Dendritic cell treated with granulocyte-macrophage colony-stimulating factor and Interleukin-4, amounts not matched to agents 40 ng/mL and 50 ng/mL, for 4 days (primary cell): ENCODE data around the gene LCLAT1.
"Not testable (repeated sequence)": the region's sequence is repeated elsewhere in the genome, so short reads cannot be mapped to it uniquely, and the experiment has no call there.

ENCODE experiments used
- H3K27ac Mint-ChIP-seq: one replicate; pipeline ENCODE4 v1.8.0; 2022; ENCODE audit warnings: mild to moderate bottlenecking, mixed read lengths
- H3K27me3 Mint-ChIP-seq: one replicate; pipeline ENCODE4 v1.8.0; 2022; ENCODE audit warnings: mild to moderate bottlenecking, mixed read lengths
- H3K36me3 Mint-ChIP-seq: one replicate; pipeline ENCODE4 v1.8.0; 2022; ENCODE audit warnings: low read depth, mixed read lengths
- H3K4me1 Mint-ChIP-seq: one replicate; pipeline ENCODE4 v1.8.0; 2022; ENCODE audit warnings: low read depth, mixed read lengths
- H3K4me3 Mint-ChIP-seq: one replicate; pipeline ENCODE4 v1.8.0; 2022; ENCODE audit warnings: mild to moderate bottlenecking, moderate library complexity, mixed read lengths
- H3K9me3 Mint-ChIP-seq: one replicate; pipeline ENCODE4 v1.8.0; 2022; ENCODE audit warnings: mixed read lengths
- intact Hi-C: fragments of 100-400 bp; cut with micrococcal nuclease; formaldehyde crosslinking; loops from one replicate; pipeline ENCODE4 v1.15.0; 2022

LCLAT1 gene

DNA sequence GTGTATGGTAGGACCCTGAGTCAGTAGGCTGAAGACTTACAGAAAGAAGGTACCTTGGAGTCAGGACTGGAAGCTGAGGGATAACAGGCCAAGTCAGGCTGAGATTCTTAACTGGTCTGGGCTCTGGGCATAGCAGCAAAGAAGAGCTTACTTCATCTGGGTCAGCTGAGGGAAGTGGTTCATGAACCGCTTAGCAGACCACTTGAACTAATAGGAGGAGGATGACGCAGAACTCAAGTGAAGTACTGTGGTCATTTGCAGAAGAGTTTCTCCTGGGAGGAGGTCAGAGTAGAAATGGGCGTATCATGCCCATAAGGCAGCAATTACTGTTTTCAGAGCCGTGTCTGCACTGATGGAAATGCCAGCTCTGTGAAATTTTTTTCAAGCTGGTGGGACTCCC, 164.5 kb downstream of the LCLAT1 start:
- no peaks in the 10 kb centered on the region for H3K9me3 Mint-ChIP-seq
- H3K27ac Mint-ChIP-seq: no peak overlapping the region
- no peak overlapping the region for H3K4me3 Mint-ChIP-seq
- peaks cover 19% of the 10 kb centered on the region for H3K4me1 Mint-ChIP-seq
- intact Hi-C loops: no loop called here
- H3K36me3 Mint-ChIP-seq: no peaks in the 10 kb centered on the region
- no peaks in the 10 kb centered on the region for H3K27me3 Mint-ChIP-seq

- H3K4me1 Mint-ChIP-seq: peaks cover 19% of the 10 kb centered on the region
- H3K27ac Mint-ChIP-seq: no peak overlapping the region
- intact Hi-C loops: no loop called here
- no peak overlapping the region for H3K4me3 Mint-ChIP-seq
- H3K36me3 Mint-ChIP-seq: no peaks in the 10 kb centered on the region
- H3K9me3 Mint-ChIP-seq: no peaks in the 10 kb centered on the region
- H3K27me3 Mint-ChIP-seq: no peaks in the 10 kb centered on the region
Observed at GRCh38 chr2:30612371-30612770, 165.3 kb downstream of the LCLAT1 start.

GRCh38 chr2:30613001-30613400, 166.0 kb downstream of the LCLAT1 start:
- Mint-ChIP-seq H3K27ac (no peak overlapping the region), H3K9me3 (no peaks in the 10 kb centered on the region)

DNA sequence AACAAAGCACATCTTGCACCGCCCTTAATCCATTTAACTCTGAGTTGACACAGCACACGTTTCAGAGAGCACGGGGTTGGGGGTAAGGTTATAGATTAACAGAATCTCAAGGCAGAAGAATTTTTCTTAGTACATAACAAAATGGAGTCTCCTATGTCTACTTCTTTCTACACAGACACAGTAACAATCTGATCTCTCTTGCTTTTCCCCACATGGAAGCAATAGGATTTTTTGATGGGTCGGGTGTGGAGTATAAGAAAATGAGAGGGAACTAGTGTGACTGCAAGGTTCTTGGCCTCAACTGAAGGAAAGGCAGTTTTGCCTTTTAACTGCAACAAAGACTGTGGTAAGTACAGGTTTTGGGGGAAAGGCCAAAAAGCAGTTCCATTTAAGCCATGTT, 167.2 kb downstream of the LCLAT1 start:
- H3K4me3 Mint-ChIP-seq, H3K9me3 Mint-ChIP-seq, intact Hi-C loops: not testable (repeated sequence)

More at GRCh38 chr2:30613001-30613400, 166.0 kb downstream of the LCLAT1 start:
- intact Hi-C loops: no loop called here
- Mint-ChIP-seq H3K4me1 (peaks cover 19% of the 10 kb centered on the region), H3K36me3 (no peaks in the 10 kb centered on the region), H3K4me3 (no peak overlapping the region), H3K27me3 (no peaks in the 10 kb centered on the region)

GRCh38 chr2:30615926-30616325, 168.9 kb downstream of the LCLAT1 start:
- no peaks in the 10 kb centered on the region for H3K9me3 Mint-ChIP-seq
- no peaks in the 10 kb centered on the region for H3K27me3 Mint-ChIP-seq
- H3K4me1 Mint-ChIP-seq: peaks cover 19% of the 10 kb centered on the region
- no peaks in the 10 kb centered on the region for H3K36me3 Mint-ChIP-seq
- intact Hi-C loops: no loop called here
- no peak overlapping the region for H3K27ac Mint-ChIP-seq
- H3K4me3 Mint-ChIP-seq: no peak overlapping the region

More for the DNA sequence above, 167.2 kb downstream of the LCLAT1 start:
- H3K27ac Mint-ChIP-seq, H3K36me3 Mint-ChIP-seq, H3K27me3 Mint-ChIP-seq: not testable (repeated sequence)
- peaks cover 19% of the 10 kb centered on the region for H3K4me1 Mint-ChIP-seq

DNA sequence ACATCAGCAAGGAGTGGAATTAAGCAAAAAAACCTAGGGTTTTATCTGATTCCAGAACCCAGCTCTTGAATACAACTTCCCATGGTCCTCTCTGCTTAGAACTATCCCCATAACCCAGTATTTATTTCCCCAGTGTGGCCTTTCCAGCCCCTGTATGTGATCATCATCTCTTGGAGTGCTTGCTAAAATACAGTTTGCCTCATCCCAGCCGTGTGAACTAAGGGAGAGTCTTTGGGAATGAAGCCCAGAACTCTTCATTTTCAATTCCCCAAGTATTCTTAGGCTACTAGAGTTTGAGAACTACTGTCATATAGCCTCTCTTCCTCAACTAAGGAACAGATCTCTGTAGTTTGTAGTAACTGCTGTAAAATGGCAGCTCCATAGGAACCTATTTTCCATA, 173.1 kb downstream of the LCLAT1 start:
- Mint-ChIP-seq H3K36me3 (no peaks in the 10 kb centered on the region), H3K4me1 (no peaks in the 10 kb centered on the region), H3K9me3 (no peaks in the 10 kb centered on the region), H3K4me3 (no peak overlapping the region), H3K27me3 (no peaks in the 10 kb centered on the region), H3K27ac (no peak overlapping the region)
- intact Hi-C loops: no loop called here

DNA sequence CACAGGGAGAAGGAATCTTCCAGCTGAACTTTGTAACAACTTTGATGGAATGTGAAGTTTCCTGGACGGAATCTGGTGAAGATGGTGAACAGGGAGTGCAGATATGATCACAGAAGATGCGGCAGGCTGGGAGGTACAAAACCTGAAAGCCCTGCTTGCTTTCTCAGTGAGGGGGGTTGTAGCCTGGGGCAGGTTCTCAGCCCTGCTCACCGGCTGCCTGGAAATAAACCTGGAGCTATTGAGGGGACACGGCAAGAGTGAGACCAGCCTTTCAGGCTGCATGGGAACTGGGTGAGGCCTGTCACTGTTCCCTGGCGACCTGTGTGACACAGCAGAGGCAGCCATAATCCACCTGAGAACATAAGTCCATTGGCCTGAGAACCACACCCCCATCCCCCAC, 174.8 kb downstream of the LCLAT1 start:
- Mint-ChIP-seq H3K27ac (no peak overlapping the region), H3K4me1 (no peaks in the 10 kb centered on the region), H3K9me3 (no peaks in the 10 kb centered on the region), H3K36me3 (no peaks in the 10 kb centered on the region), H3K4me3 (no peak overlapping the region), H3K27me3 (no peaks in the 10 kb centered on the region)
- intact Hi-C loops: no loop called here

DNA sequence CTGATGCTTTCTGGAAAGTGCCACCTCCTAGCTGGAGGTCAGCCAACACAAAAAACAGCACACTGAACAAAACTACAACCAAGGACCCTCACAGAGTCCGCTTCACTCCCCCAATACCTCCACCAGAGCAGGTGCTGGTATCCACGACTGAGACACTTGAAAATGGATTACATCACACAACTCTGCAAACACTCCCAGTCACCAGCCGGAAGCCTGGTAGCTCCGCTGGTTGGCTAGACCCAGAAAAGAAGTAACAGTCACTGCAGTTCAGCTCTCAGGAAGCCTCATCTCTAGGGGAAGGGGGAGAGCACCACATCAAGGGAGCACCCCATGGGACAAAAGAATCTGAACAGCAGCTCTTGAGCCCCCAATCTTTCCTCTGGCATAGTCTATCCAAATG, 175.4 kb downstream of the LCLAT1 start:
- no peaks in the 10 kb centered on the region for H3K4me1 Mint-ChIP-seq
- H3K27ac Mint-ChIP-seq: no peak overlapping the region
- no peak overlapping the region for H3K4me3 Mint-ChIP-seq
- H3K36me3 Mint-ChIP-seq: no peaks in the 10 kb centered on the region
- intact Hi-C loops: no loop called here
- H3K9me3 Mint-ChIP-seq: no peaks in the 10 kb centered on the region
- no peaks in the 10 kb centered on the region for H3K27me3 Mint-ChIP-seq

DNA sequence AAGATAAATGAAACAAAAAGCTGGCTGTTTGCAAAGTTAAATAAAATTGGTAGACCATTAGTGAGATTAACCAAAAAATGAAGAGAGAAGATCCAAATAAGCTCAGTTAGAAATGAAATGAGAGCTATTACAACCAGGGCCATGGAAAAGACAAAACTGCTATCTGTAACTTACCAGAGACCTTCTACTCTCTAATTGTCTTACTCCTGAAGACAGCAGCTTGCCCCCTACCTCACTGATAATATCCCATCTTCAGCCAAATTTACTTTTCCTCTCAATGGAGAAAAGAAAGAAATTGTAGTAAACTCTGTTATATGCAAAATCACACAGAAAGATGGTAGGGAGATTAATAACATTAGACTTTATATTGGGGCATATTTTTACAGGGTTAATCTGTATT, 178.2 kb downstream of the LCLAT1 start:
- no peaks in the 10 kb centered on the region for H3K36me3 Mint-ChIP-seq
- H3K27ac Mint-ChIP-seq: no peak overlapping the region
- H3K4me3 Mint-ChIP-seq: no peak overlapping the region
- intact Hi-C loops: no loop called here
- no peaks in the 10 kb centered on the region for H3K4me1 Mint-ChIP-seq
- H3K27me3 Mint-ChIP-seq: no peaks in the 10 kb centered on the region
- H3K9me3 Mint-ChIP-seq: no peaks in the 10 kb centered on the region

DNA sequence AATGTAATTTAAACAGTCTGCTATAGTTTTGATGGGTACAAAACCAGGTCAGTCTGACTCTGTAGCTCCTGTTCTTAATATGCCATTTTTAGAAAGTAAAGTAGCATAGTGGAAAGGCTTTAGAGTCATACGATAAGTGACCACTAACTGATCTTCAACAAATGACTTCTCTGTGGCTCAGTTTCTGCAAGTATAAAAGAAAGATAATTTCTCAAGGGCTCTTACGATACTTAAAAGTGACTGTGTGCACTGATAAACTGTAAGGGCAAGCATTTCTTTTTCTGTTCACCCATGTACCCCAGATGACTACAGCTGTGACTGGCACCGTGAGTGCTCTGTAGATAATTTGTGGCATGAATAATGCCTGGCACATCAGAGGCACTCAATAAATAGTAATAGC, 178.7 kb downstream of the LCLAT1 start:
- Mint-ChIP-seq H3K36me3 (no peaks in the 10 kb centered on the region), H3K27ac (no peak overlapping the region), H3K4me3 (no peak overlapping the region), H3K9me3 (no peaks in the 10 kb centered on the region), H3K4me1 (no peaks in the 10 kb centered on the region), H3K27me3 (no peaks in the 10 kb centered on the region)
- intact Hi-C loops: no loop called here

- Mint-ChIP-seq H3K4me1 (no peaks in the 10 kb centered on the region), H3K27me3 (no peaks in the 10 kb centered on the region), H3K4me3 (no peak overlapping the region), H3K27ac (no peak overlapping the region), H3K9me3 (no peaks in the 10 kb centered on the region), H3K36me3 (no peaks in the 10 kb centered on the region)
- intact Hi-C loops: no loop called here
Observed at GRCh38 chr2:30626397-30626796, 179.4 kb downstream of the LCLAT1 start.

DNA sequence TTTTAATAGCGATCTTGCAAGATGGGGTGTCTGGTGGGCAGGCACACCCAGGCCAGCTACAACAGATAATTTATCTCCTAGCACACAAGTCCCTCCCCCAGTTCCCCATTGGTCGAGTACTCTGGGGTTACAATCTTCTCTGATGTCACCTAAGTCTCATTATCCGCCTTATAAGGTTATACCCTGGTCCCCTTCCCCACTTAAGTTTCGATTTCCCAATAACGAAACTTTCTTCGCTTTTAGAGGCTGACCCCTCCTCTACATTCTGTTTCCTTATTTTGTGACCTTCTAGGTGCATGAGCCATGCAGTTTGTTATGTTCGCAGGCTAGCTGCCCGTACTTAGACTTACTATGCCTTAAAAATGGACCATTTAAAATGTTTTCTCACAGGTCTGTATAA, 180.1 kb downstream of the LCLAT1 start:
- Mint-ChIP-seq H3K27ac (no peak overlapping the region), H3K9me3 (no peaks in the 10 kb centered on the region), H3K4me3 (no peak overlapping the region), H3K4me1 (no peaks in the 10 kb centered on the region), H3K36me3 (no peaks in the 10 kb centered on the region), H3K27me3 (no peaks in the 10 kb centered on the region)
- intact Hi-C loops: no loop called here

DNA sequence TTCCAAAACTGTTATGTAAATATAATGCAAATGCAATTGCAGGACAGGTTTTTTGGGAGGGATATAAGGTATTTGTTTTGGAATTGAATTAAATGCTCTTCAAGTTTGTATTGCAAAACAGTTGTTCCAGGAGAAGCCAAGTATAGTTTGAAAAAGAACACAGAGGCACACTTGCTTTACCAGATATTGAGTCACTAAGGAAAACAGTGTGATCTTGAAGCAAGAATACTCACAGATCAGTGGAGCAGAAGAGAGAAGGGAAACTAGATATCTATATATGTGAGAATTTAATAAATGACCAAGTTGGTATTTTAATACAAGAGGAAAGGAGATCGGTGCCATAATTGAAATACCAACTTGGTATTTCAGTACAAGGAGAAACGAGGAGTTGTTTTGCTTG, 181.3 kb downstream of the LCLAT1 start:
- no peaks in the 10 kb centered on the region for H3K4me1 Mint-ChIP-seq
- H3K27me3 Mint-ChIP-seq: no peaks in the 10 kb centered on the region
- intact Hi-C loops: no loop called here
- H3K9me3 Mint-ChIP-seq: no peaks in the 10 kb centered on the region
- no peak overlapping the region for H3K4me3 Mint-ChIP-seq
- no peaks in the 10 kb centered on the region for H3K36me3 Mint-ChIP-seq
- H3K27ac Mint-ChIP-seq: no peak overlapping the region

DNA sequence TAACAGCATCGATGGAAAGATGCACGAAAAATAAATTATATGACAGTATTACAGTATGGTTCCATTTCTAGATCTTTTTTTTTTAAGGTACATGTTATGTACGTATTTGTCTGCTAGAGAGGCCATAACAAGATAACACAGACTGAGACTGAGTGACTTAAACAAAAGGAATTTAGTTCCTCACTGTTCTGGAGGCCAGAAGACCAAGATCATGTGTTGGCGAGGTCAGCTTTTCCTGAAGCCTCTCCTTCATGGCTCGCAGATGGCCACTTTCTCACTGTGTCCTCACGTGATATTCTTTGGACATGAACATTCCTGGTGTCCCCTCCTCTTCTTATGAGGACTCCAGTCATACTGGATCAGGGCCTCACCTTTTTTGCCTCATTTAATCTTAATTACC, 182.8 kb downstream of the LCLAT1 start:
- Mint-ChIP-seq H3K36me3 (no peaks in the 10 kb centered on the region), H3K27ac (no peak overlapping the region), H3K4me3 (no peak overlapping the region), H3K4me1 (no peaks in the 10 kb centered on the region), H3K9me3 (no peaks in the 10 kb centered on the region), H3K27me3 (no peaks in the 10 kb centered on the region)
- intact Hi-C loops: no loop called here

DNA sequence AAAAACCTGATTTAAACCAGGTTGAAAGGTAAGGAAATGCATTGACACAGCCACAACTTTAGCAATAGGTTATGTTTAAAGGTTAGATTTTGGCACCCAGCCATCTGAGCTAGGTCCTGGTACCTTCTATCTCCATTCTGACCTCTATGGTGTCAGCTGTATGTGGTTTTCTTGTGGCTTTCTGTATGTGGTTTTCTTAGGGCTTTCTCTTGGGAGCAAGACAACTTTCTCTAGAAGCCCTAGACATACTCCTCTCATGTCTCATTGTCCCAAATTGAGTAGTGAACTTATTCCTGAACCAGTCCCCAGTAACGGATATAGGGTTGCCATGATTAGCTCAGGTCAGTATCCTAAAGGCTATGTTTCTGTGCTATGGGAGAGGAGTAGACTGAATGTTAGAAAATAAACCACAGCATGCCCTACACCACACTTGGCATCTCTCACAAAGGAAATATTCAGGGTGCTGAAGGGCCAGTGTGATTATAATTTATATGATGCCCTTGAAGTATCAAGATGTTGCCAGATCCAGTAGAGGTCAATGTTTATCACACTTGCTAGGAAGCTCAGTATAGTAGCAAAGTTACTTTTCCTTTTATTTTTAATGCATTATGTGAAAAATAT, 184.1 kb downstream of the LCLAT1 start:
- intact Hi-C loops: no loop called here
- no peak overlapping the region for H3K27ac Mint-ChIP-seq
- no peaks in the 10 kb centered on the region for H3K27me3 Mint-ChIP-seq
- H3K36me3 Mint-ChIP-seq: no peaks in the 10 kb centered on the region
- no peak overlapping the region for H3K4me3 Mint-ChIP-seq
- H3K9me3 Mint-ChIP-seq: no peaks in the 10 kb centered on the region
- peaks cover 5% of the 10 kb centered on the region for H3K4me1 Mint-ChIP-seq
